ENCODE measurements around the gene CHMP4B. TPM values are rescaled to one million over a fixed set of nuclear protein-coding genes. Genes with fewer than 3 reads are reported as not detected.
A peak's percentile ranks its signal among the peaks of the same experiment; 100 is the strongest.

CHMP4B gene
- total RNA-seq, 4 donors from 2014 or later: 62.1 to 95.8 (median 74.8) TPM

- no peak for DNase-seq (ENCODE audit: low spot score in 2 of 2)
- no peaks in the 10 kb centered on the region for H3K27me3 ChIP-seq
- TF ChIP-seq, protein P1, sequence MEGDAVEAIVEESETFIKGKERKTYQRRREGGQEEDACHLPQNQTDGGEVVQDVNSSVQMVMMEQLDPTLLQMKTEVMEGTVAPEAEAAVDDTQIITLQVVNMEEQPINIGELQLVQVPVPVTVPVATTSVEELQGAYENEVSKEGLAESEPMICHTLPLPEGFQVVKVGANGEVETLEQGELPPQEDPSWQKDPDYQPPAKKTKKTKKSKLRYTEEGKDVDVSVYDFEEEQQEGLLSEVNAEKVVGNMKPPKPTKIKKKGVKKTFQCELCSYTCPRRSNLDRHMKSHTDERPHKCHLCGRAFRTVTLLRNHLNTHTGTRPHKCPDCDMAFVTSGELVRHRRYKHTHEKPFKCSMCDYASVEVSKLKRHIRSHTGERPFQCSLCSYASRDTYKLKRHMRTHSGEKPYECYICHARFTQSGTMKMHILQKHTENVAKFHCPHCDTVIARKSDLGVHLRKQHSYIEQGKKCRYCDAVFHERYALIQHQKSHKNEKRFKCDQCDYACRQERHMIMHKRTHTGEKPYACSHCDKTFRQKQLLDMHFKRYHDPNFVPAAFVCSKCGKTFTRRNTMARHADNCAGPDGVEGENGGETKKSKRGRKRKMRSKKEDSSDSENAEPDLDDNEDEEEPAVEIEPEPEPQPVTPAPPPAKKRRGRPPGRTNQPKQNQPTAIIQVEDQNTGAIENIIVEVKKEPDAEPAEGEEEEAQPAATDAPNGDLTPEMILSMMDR (IDR thresholded peaks at IDR 0.05): peak in 1 of 2 donors; percentile 74
- no peak for TF ChIP-seq POLR2AphosphoS5 (IDR thresholded peaks at IDR 0.05)
- WGBS: 93% methylated on average over 3 of the region's 32 CpGs
- H3K4me1 ChIP-seq: peaks cover 3% of the 10 kb centered on the region
- no peak overlapping the region for H3K4me3 ChIP-seq
- no peaks in the 10 kb centered on the region for H3K36me3 ChIP-seq
- H3K27ac ChIP-seq: no peak overlapping the region
- H3K9me3 ChIP-seq: no peaks in the 10 kb centered on the region
These were observed 51.7 kb downstream of the CHMP4B start for GRCh38 chr20:33862709-33863403.

- Histone ChIP-seq H3K9me3 (no peaks in the 10 kb centered on the region), H3K27ac (no peak overlapping the region), H3K36me3 (no peaks in the 10 kb centered on the region), H3K27me3 (no peaks in the 10 kb centered on the region), H3K4me3 (no peak overlapping the region), H3K4me1 (peaks cover 2% of the 10 kb centered on the region)
- no peak for DNase-seq (ENCODE audit: low spot score in 2 of 2)
- TF ChIP-seq POLR2AphosphoS5 (IDR thresholded peaks at IDR 0.05) (no peak), POLR2A (IDR thresholded peaks at IDR 0.05) (no peak), EP300 (IDR thresholded peaks at IDR 0.05) (no peak)
- TF ChIP-seq, protein P1 (IDR thresholded peaks at IDR 0.05): no peak
- 85% methylated on average over 7 of the region's 7 CpGs for WGBS
These were observed 52.5 kb downstream of the CHMP4B start for GRCh38 chr20:33863440-33864323.

- DNase-seq (ENCODE audit: low spot score in 2 of 2): no peak
- H3K27ac ChIP-seq: no peak overlapping the region
- no peaks in the 10 kb centered on the region for H3K9me3 ChIP-seq
- TF ChIP-seq, protein P1 (IDR thresholded peaks at IDR 0.05): no peak
- TF ChIP-seq POLR2AphosphoS5 (IDR thresholded peaks at IDR 0.05) (no peak), EP300 (IDR thresholded peaks at IDR 0.05) (no peak), POLR2A (IDR thresholded peaks at IDR 0.05) (no peak)
- H3K36me3 ChIP-seq: no peaks in the 10 kb centered on the region
- H3K4me3 ChIP-seq: no peak overlapping the region
- 80% methylated on average over 15 of the region's 15 CpGs for WGBS
- H3K27me3 ChIP-seq: no peaks in the 10 kb centered on the region
- no peaks in the 10 kb centered on the region for H3K4me1 ChIP-seq
These were observed 53.3 kb downstream of the CHMP4B start for GRCh38 chr20:33864324-33864963.

DNA sequence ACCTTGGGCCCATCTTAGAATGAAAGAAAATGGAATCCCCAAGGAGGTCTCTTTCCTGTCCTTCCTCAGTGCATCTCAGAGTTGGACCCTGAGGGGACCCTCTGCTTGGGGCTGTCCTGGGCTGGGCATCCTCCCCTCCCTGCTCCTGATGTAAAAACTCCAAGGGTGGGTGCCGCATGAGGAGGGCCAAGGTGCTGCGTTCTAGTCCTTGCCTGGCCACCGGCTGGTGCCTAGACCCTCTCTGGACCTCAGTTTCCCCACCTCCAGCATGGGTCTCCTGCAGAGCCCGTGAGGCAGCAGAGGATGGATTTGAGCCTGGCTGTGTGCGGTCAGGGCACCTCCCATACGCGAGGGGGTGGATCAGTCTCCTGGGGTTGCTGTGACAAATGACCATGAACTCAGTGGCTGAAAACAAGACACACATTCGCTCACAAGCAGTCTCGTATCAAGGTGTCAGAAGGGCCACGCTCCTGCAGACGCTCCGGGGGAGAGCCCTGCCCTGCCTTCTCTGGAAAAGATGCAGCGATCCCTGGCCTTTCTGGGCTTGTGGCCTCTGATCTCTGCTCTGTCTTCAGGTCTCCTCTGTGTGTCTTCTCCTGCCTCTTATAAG is 54.7 kb downstream of the CHMP4B start:
- no peak overlapping the region for H3K27ac ChIP-seq
- WGBS: 98% methylated on average over 7 of the region's 13 CpGs
- TF ChIP-seq POLR2A (IDR thresholded peaks at IDR 0.05) (no peak), POLR2AphosphoS5 (IDR thresholded peaks at IDR 0.05) (no peak), EP300 (IDR thresholded peaks at IDR 0.05) (no peak)
- TF ChIP-seq, protein P1 (IDR thresholded peaks at IDR 0.05): no peak
- DNase-seq (ENCODE audit: low spot score in 2 of 2): no peak
- H3K27me3 ChIP-seq: no peaks in the 10 kb centered on the region
- no peaks in the 10 kb centered on the region for H3K9me3 ChIP-seq
- H3K4me3 ChIP-seq: no peak overlapping the region
- H3K4me1 ChIP-seq: no peaks in the 10 kb centered on the region
- H3K36me3 ChIP-seq: no peaks in the 10 kb centered on the region
